ENCODE measurements around the gene ENTR1.
A peak's percentile ranks its signal among the peaks of the same experiment; 100 is the strongest.
"Not testable (repeated sequence)": the region's sequence is repeated elsewhere in the genome, so short reads cannot be mapped to it uniquely, and the experiment has no call there.

ENTR1 gene

DNA sequence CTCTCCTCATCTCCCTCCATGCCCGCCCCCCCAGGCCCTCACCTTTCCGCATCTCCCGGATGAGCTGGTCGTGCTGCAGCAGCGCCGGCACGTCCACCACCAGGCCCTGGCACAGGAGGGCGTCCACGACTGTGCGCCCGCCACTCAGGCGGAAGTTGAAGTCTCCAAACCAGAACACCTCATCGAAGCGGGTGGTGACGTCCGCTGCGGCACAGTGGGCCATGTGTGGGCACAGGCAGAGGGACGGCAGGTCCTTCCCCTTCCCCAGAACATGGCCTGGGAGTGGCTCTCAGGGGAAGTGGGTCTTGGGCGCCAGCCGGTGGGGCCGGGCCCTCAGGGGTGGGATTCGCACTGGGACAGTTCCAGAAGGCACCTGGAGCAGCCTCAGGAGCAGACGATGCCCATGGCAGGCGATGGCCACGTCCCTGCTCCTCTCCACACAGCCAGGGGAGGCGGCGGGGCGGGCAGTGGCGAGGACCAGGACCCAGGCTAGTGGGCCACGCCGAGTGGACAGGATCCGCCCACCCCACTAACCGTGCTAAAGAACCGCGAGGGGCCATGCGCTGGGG, 21.5 kb upstream of the ENTR1 start:
- Histone ChIP-seq H3K9me3 (ENCODE audit: severe bottlenecking) (no peaks in the 10 kb centered on the region), H3K36me3 (peaks cover 75% of the 10 kb centered on the region), H3K4me3 (ENCODE audit: low read depth, low read length) (no peak overlapping the region), H3K27ac (no peak overlapping the region), H3K27me3 (ENCODE audit: insufficient read depth, low read depth, severe bottlenecking) (no peaks in the 10 kb centered on the region)
- no peak for DNase-seq
- TF ChIP-seq, protein P1, sequence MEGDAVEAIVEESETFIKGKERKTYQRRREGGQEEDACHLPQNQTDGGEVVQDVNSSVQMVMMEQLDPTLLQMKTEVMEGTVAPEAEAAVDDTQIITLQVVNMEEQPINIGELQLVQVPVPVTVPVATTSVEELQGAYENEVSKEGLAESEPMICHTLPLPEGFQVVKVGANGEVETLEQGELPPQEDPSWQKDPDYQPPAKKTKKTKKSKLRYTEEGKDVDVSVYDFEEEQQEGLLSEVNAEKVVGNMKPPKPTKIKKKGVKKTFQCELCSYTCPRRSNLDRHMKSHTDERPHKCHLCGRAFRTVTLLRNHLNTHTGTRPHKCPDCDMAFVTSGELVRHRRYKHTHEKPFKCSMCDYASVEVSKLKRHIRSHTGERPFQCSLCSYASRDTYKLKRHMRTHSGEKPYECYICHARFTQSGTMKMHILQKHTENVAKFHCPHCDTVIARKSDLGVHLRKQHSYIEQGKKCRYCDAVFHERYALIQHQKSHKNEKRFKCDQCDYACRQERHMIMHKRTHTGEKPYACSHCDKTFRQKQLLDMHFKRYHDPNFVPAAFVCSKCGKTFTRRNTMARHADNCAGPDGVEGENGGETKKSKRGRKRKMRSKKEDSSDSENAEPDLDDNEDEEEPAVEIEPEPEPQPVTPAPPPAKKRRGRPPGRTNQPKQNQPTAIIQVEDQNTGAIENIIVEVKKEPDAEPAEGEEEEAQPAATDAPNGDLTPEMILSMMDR (IDR thresholded peaks at IDR 0.05; ENCODE audit: low read depth, low read length), result no peak

DNA sequence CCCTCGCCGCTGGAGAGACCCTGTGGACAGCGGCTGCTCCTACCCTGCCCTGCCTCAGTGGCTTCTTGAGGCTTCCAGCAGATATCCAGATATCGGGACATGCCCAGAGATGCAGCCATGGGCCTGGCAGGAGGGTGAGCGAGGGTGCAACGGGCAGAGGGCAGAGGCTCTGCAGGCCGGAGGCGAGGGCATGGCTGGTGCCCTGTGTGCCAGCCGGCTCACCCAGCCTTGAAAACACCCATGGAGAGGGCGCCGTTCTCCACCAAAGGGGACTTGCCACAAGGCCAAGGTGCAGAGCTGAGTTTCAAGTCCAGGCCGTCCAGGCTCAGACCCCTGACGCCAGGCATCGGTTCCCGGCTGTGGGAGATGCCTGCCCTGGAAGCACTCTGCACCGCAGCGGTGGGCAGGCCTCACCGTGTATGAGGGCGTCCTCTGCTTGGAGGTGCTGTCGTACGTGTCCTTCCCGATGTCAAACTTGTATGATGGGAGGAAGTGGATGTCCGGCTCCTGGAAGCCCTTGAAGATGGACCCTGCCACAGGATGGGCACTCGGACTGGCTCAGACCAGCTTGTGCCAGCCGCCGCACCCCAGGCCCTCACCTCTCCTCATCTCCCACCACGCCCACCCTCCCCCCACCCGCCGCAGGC, 20.3 kb upstream of the ENTR1 start:
- Histone ChIP-seq H3K36me3 (peaks cover 68% of the 10 kb centered on the region), H3K27me3 (ENCODE audit: insufficient read depth, low read depth, severe bottlenecking) (no peaks in the 10 kb centered on the region), H3K9me3 (ENCODE audit: severe bottlenecking) (no peaks in the 10 kb centered on the region), H3K4me3 (ENCODE audit: low read depth, low read length) (peak overlapping the region; percentile 22; the same call in 1 of the 2 replicates), H3K27ac (peak overlapping the region; percentile 94)
- TF ChIP-seq, protein P1 (IDR thresholded peaks at IDR 0.05; ENCODE audit: low read depth, low read length), result no peak
- no peak for DNase-seq

DNA sequence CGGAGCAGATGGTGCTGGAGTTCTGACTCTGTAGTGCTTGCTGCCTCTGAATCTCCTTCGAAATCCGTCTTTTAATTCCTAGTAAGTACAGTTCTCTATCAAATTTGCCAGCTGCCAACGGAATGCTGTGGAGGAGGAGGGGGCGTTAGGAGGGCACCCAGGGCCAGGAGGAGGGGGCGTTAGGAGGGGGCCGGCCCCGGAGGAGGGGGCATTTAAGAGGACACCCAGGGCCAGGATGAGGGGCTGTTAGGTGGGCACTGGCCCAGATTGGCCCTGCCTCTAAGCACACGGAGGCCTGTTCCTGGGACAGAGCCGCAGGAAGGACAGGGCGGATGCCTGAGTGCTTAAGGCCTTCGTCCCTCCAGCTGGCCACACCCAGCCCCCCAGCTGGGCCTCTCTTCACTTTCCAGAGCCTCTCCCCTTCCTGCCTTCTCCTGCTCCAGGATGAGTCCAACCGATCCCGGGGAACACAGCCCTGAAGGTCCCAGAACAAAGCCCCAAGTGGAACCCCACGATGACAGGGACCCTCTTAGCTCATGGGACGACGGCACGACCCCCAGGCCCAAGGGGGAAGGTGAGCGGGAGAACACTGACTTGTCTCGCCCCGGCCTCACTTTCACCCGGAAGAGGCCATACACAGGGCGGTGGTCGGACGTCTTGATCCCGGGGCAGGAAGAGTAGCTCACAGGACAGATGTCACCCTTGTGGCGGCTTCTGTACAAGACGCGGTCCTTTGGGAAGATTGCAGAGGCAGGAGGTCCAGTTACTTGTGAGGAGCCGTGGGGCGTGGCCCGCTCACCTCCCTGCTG, 19.5 kb upstream of the ENTR1 start:
- Histone ChIP-seq H3K4me3 (ENCODE audit: low read depth, low read length) (peak overlapping the region; percentile 22), H3K27me3 (ENCODE audit: insufficient read depth, low read depth, severe bottlenecking) (no peaks in the 10 kb centered on the region), H3K36me3 (peaks cover 63% of the 10 kb centered on the region), H3K9me3 (ENCODE audit: severe bottlenecking) (no peaks in the 10 kb centered on the region), H3K27ac (peak overlapping the region; percentile 94)
- peak; percentile 77 for DNase-seq
- TF ChIP-seq, protein P1 (IDR thresholded peaks at IDR 0.05; ENCODE audit: low read depth, low read length), result peak; percentile 18; the same call in 1 of the 2 replicates

DNA sequence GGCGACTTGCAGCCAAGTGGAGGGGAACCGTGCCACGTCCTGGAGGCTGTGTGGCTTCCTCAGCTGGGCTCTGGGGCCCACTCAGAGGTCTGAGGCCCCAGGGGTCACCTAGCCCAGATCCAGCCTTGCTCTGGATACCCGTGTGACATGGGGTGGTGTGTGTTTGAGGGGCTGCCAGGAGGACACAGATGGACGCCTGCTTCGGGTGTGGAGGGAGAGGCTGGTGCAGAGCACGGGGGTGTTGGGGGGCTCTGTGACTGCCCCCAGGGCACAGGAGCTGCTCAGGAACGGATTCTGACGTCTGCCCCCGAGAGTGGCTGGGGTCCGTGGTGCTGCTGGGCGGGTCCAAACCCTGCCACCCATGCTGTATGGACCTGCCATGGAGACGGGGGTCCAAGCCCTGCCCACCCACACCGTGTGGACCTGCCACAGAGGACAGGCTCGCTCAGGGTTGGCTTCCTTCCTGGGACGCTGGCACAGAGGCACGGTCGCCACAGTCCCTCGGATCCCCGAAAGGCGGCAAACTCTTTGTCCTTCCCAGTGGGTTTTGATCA, 18.7 kb upstream of the ENTR1 start:
- Histone ChIP-seq H3K27ac (peak overlapping the region; percentile 94), H3K4me3 (ENCODE audit: low read depth, low read length) (no peak overlapping the region), H3K9me3 (ENCODE audit: severe bottlenecking) (no peaks in the 10 kb centered on the region), H3K27me3 (ENCODE audit: insufficient read depth, low read depth, severe bottlenecking) (no peaks in the 10 kb centered on the region), H3K36me3 (peaks cover 64% of the 10 kb centered on the region)
- DNase-seq, result no peak
- TF ChIP-seq, protein P1 (IDR thresholded peaks at IDR 0.05; ENCODE audit: low read depth, low read length), result no peak

DNA sequence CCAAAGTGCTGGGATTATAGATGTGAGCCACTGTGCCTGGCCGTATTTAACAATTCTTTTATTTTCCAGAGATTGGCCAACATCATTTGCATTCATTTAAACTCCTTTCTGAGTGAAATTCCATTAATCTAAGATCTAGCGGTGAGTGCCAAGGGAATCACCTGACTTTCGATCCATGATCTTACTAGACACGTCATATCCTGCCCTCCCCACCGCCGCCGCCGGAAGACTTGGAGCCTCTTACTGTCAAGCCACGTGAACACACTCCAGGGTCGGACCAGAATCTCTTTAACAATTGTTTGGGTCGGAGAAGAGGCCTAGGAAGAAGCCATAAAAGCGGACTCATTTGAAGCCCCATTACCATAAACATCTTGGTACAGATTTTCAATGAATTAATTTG, 16.4 kb upstream of the ENTR1 start:
- TF ChIP-seq, protein P1 (IDR thresholded peaks at IDR 0.05; ENCODE audit: low read depth, low read length), result no peak
- Histone ChIP-seq H3K27me3 (ENCODE audit: insufficient read depth, low read depth, severe bottlenecking) (no peaks in the 10 kb centered on the region), H3K4me3 (ENCODE audit: low read depth, low read length) (no peak overlapping the region), H3K27ac (no peak overlapping the region), H3K36me3 (peaks cover 69% of the 10 kb centered on the region), H3K9me3 (ENCODE audit: severe bottlenecking) (no peaks in the 10 kb centered on the region)
- DNase-seq, result no peak

DNA sequence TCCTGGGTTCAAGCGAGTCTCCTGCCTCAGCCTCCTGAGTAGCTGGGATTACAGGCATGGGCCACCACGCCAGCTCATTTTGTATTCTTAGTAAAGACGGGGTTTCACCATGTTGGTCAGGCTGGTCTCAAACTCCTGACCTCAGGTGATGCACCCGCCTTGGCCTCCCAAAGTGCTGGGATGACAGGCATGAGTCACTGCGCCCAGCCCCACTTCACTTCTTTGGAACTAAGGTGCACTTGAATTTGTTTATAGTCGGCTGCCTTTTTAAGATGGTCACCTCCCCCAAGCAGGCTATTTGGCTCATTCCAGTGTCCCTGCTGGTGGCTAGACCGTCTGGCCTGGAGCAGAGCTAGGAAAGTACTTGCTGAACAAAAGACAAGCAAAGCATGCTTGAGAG, 15.0 kb upstream of the ENTR1 start:
- not testable (repeated sequence) for H3K4me3 ChIP-seq (ENCODE audit: low read depth, low read length); H3K27me3 ChIP-seq (ENCODE audit: insufficient read depth, low read depth, severe bottlenecking); DNase-seq; H3K9me3 ChIP-seq (ENCODE audit: severe bottlenecking); H3K27ac ChIP-seq
- peaks cover 76% of the 10 kb centered on the region for H3K36me3 ChIP-seq

Data from WERI-Rb-1 (cell line).